Fibroblast of pulmonary artery (primary cell): ENCODE measurements around the gene TMEM263.

Experiments
- DNase-seq: peaks from one replicate; pipeline ENCODE4 v3.0.0-alpha.2; 2010; ENCODE audit warnings: low read depth
- H3K4me3 ChIP-seq: replicated peaks from 2 replicates; pipeline ENCODE4 v1.5.1; 2011; ENCODE audit warnings: low read depth, mild to moderate bottlenecking, control low read depth, low read length, moderate library complexity
- TF ChIP-seq, protein P1 (sequence below): IDR thresholded peaks from 2 replicates; pipeline ENCODE4 v1.5.1; 2011; ENCODE audit warnings: mild to moderate bottlenecking, control low read depth, low read length, inconsistent platforms; ENCODE audit errors: missing control alignments

TMEM263 gene

GRCh38 chr12:106924268-106924861, 31.3 kb upstream of the TMEM263 start:
- TF ChIP-seq, protein P1, sequence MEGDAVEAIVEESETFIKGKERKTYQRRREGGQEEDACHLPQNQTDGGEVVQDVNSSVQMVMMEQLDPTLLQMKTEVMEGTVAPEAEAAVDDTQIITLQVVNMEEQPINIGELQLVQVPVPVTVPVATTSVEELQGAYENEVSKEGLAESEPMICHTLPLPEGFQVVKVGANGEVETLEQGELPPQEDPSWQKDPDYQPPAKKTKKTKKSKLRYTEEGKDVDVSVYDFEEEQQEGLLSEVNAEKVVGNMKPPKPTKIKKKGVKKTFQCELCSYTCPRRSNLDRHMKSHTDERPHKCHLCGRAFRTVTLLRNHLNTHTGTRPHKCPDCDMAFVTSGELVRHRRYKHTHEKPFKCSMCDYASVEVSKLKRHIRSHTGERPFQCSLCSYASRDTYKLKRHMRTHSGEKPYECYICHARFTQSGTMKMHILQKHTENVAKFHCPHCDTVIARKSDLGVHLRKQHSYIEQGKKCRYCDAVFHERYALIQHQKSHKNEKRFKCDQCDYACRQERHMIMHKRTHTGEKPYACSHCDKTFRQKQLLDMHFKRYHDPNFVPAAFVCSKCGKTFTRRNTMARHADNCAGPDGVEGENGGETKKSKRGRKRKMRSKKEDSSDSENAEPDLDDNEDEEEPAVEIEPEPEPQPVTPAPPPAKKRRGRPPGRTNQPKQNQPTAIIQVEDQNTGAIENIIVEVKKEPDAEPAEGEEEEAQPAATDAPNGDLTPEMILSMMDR: no peak
- peak; percentile 18 for DNase-seq
- no peak overlapping the region for H3K4me3 ChIP-seq

DNA sequence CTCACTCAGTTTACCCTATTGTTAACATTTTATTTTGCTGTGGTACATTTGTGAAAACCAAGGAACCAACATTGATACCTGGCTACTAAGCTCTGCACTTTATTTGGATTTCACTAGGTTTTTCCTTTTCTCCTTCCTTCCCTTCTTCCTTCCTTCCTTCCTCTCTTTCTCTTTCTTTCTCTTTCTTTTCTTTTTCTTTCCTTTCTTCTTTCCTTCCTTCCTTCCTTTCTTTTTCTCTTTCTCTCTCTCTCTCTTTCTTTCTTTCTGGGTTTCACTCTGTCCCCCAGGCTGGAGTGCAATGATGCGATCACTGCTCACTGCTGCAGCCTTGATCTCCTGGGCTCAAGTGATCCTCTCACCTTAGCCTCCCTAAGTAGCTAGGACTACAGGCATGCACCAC, 29.1 kb upstream of the TMEM263 start:
- TF ChIP-seq, protein P1: no peak
- H3K4me3 ChIP-seq: no peak overlapping the region
- DNase-seq: no peak

DNA sequence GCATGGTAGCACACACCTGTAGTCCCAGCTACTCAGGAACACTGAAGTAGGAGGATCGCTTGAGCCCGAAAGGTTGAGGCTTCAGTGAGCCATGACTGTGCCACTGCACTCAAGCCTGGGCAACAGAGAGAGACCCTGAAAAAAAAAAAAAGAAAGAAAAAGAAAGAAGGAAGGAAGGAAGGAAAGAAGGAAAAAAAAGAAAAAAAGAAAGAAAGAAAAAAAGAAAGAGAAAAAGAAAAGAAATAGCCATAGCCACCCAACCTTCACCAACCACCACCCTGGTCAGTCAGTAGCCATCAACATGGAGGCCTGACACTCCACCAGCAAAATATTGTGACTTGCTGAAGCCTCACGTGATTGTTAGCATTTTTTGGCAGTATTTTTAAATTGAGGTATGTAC, 21.4 kb upstream of the TMEM263 start:
- no peak for DNase-seq
- TF ChIP-seq, protein P1: no peak
- H3K4me3 ChIP-seq: no peak overlapping the region

DNA sequence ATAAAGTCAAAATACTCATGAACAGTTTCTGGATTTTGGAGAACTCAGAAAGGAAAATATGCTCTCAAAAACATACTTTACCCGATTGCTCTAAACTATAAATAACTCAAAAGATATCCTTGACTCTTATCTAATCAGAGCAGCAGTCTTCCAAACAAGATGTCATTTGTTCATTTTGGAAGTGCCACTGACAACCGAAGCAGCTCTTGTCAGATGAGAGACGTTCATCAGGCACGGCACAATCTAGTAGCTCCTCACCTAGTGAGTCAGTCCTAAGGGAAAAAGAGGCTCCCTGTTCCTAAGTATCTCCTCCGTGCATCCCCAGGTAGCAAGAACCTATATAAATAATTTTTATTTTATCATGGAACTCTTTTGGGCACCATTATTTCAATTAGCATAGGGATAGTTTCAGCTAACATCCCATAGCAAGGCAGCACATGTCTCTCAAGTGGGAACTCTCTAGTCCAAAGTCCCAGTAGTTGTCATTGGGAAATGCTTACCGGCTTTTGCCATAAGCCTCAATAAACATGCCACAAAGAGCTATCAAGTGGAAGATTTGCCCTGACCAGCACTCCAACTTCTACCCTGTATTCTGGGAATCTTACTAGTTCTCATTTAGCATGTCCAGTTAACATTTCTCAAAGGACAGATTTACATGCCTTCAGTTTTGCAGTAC, 14.1 kb upstream of the TMEM263 start:
- no peak for DNase-seq
- TF ChIP-seq, protein P1: no peak
- no peak overlapping the region for H3K4me3 ChIP-seq

DNA sequence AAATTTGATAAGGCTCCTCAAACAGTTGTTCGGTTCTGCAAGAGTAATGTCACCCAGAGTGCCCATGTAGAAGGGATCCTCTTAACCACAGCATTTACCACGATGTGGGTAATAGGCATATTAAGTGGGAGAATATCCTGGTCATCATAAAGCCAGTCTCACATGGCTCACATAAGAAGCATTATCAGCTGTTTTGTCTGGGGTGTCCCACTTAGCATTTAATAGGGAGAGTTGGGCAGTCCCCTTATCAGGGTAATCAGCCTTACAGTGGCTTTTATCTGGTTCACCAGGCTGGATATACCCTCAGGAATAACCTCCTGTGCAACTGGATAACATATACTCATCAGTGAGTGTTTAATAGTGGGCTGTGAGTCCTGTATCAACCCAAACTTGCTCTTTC, 12.9 kb upstream of the TMEM263 start:
- H3K4me3 ChIP-seq: no peak overlapping the region
- no peak for DNase-seq
- TF ChIP-seq, protein P1: no peak

- H3K4me3 ChIP-seq: no peak overlapping the region
- DNase-seq: no peak
- TF ChIP-seq, protein P1: no peak
These were observed 10.4 kb upstream of the TMEM263 start for GRCh38 chr12:106945261-106945851.
